HG02763 (cell line): Measurements from ENCODE around the gene OR1L8.
"Not testable (repeated sequence)": the region's sequence is repeated elsewhere in the genome, so short reads cannot be mapped to it uniquely, and the experiment has no call there.

Experiments used
- ATAC-seq: cut with Tn5 transposase; IDR thresholded peaks from one replicate; pipeline ENCODE4 v1.9.1; 2021; ENCODE audit warnings: mild to moderate bottlenecking, moderate library complexity; ENCODE audit not compliant: unreplicated experiment

Gene OR1L8

GRCh38 chr9:122583284-122583683 is at the start of gene OR1L8:
OR1L8 (minus strand) TSS chr9:122583384; CDS start chr9:122568477, 14,907 bp downstream.
- not testable (repeated sequence) for ATAC-seq

GRCh38 chr9:122619996-122620395 is 36.8 kb upstream of the OR1L8 start:
- no peak for ATAC-seq

GRCh38 chr9:122614362-122614761 is 31.2 kb upstream of the OR1L8 start, which contains the start of gene OR1Q1:
OR1Q1 (plus strand) TSS chr9:122614738; CDS start chr9:122614738, 0 bp downstream.
- no peak for ATAC-seq

GRCh38 chr9:122609804-122610203 is 26.6 kb upstream of the OR1L8 start:
- no peak for ATAC-seq

- ATAC-seq = no peak
Observed at GRCh38 chr9:122606587-122606986, 23.4 kb upstream of the OR1L8 start.

- ATAC-seq = no peak
Observed at GRCh38 chr9:122605691-122606090, 22.5 kb upstream of the OR1L8 start.

GRCh38 chr9:122580360-122580759 is 2.8 kb downstream of the OR1L8 start:
- no peak for ATAC-seq

- no peak for ATAC-seq
Observed at GRCh38 chr9:122579874-122580273, 3.3 kb downstream of the OR1L8 start.

GRCh38 chr9:122572456-122572855 is 10.7 kb downstream of the OR1L8 start:
- no peak for ATAC-seq

- no peak for ATAC-seq
Observed at GRCh38 chr9:122567901-122568300, 15.3 kb downstream of the OR1L8 start.

GRCh38 chr9:122562134-122562760 is 20.9 kb downstream of the OR1L8 start:
- ATAC-seq = no peak

- ATAC-seq = no peak
Observed at GRCh38 chr9:122561446-122561845, 21.7 kb downstream of the OR1L8 start.

- ATAC-seq = no peak
Observed at GRCh38 chr9:122552812-122553211, 30.4 kb downstream of the OR1L8 start, which contains the start of gene OR1N2. OR1N2 (plus strand) TSS chr9:122553112; CDS start chr9:122553212, 100 bp downstream.

- no peak for ATAC-seq
Observed at GRCh38 chr9:122551371-122551770, 31.8 kb downstream of the OR1L8 start.

GRCh38 chr9:122546196-122546595 is 37.0 kb downstream of the OR1L8 start:
- ATAC-seq = no peak

- no peak for ATAC-seq
Observed at GRCh38 chr9:122538757-122539156, 44.4 kb downstream of the OR1L8 start.

- not testable (repeated sequence) for ATAC-seq
Observed at GRCh38 chr9:122537066-122537465, 46.1 kb downstream of the OR1L8 start.

GRCh38 chr9:122536134-122536533 is 47.0 kb downstream of the OR1L8 start:
- ATAC-seq = no peak

GRCh38 chr9:122531157-122531556 is 52.0 kb downstream of the OR1L8 start:
- not testable (repeated sequence) for ATAC-seq

GRCh38 chr9:122527193-122527592 is 56.0 kb downstream of the OR1L8 start, which contains the start of gene OR1N1:
OR1N1 (minus strand) TSS chr9:122527293; CDS start chr9:122527293, 0 bp downstream.
- no peak for ATAC-seq

GRCh38 chr9:122526602-122527001 is 56.6 kb downstream of the OR1L8 start:
- ATAC-seq = no peak

- ATAC-seq = no peak
Observed at GRCh38 chr9:122519376-122519775, 63.8 kb downstream of the OR1L8 start.

- ATAC-seq = no peak
Observed at GRCh38 chr9:122518841-122519240, 64.3 kb downstream of the OR1L8 start, which contains the start of gene OR1J4. OR1J4 (plus strand) TSS chr9:122519141; CDS start chr9:122519141, 0 bp downstream.
